Neural progenitor cell (in vitro differentiated cells): ENCODE data around the gene TRAK1. TPM values are rescaled to one million over a fixed set of nuclear protein-coding genes. Genes with fewer than 3 reads are reported as not detected.

Experiments used
- DNase-seq: peaks from one replicate; pipeline ENCODE4 v3.0.0-alpha.2; 2016; ENCODE audit warnings: low spot score
- H2AFZ ChIP-seq: fragments of 200-600 bp; sonication (generic); replicated peaks from 2 replicates; pipeline ENCODE4 v1.6.1; 2016; ENCODE audit warnings: antibody characterized with exemption
- H3F3A ChIP-seq: fragments of 200-600 bp; sonication (generic); 2 replicates; pipeline ENCODE4 v1.6.1; 2016; ENCODE audit warnings: antibody characterized with exemption, low read depth
- H3K27ac ChIP-seq: fragments of 200-600 bp; sonication (generic); 2 replicates; pipeline ENCODE4 v1.5.1; 2016; ENCODE audit warnings: mild to moderate bottlenecking
- H3K27me3 ChIP-seq: fragments of 200-600 bp; sonication (generic); 2 replicates; pipeline ENCODE4 v1.6.1; 2016; ENCODE audit warnings: mild to moderate bottlenecking, moderate library complexity
- H3K36me3 ChIP-seq: fragments of 200-600 bp; sonication (generic); 2 replicates; pipeline ENCODE4 v1.5.1; 2016
- H3K4me1 ChIP-seq: fragments of 200-600 bp; sonication (generic); 2 replicates; pipeline ENCODE4 v1.6.1; 2016; ENCODE audit warnings: mixed run types
- H3K4me2 ChIP-seq: fragments of 200-600 bp; sonication (generic); 2 replicates; pipeline ENCODE4 v1.6.1; 2016
- H3K4me3 ChIP-seq: fragments of 200-600 bp; sonication (generic); 2 replicates; pipeline ENCODE4 v1.5.1; 2016
- H3K79me2 ChIP-seq: fragments of 200-600 bp; sonication (generic); 2 replicates; pipeline ENCODE4 v1.6.1; 2016; ENCODE audit warnings: low read depth
- H3K9ac ChIP-seq: fragments of 200-600 bp; sonication (generic); 2 replicates; pipeline ENCODE4 v1.6.1; 2016
- H3K9me3 ChIP-seq: fragments of 200-600 bp; sonication (generic); 2 replicates; pipeline ENCODE4 v1.5.1; 2016; ENCODE audit warnings: low read depth
- H4K20me1 ChIP-seq: fragments of 200-600 bp; sonication (generic); 2 replicates; pipeline ENCODE4 v1.6.1; 2016; ENCODE audit warnings: low read depth
- H3K27ac Mint-ChIP-seq: 3 replicates; pipeline ENCODE4 v1.8.0; 2021; ENCODE audit warnings: mixed read lengths
- H3K27me3 Mint-ChIP-seq: 2 replicates; pipeline ENCODE4 v1.8.0; 2022; ENCODE audit warnings: low read depth, mild to moderate bottlenecking, inconsistent platforms, moderate library complexity, mixed read lengths; ENCODE audit not compliant: insufficient read depth
- H3K36me3 Mint-ChIP-seq: 3 replicates; pipeline ENCODE4 v1.8.0; 2021; ENCODE audit warnings: mixed read lengths
- H3K4me1 Mint-ChIP-seq: 3 replicates; pipeline ENCODE4 v1.8.0; 2021; ENCODE audit warnings: mixed read lengths
- H3K4me3 Mint-ChIP-seq: 3 replicates; pipeline ENCODE4 v1.8.0; 2021; ENCODE audit warnings: mild to moderate bottlenecking, moderate library complexity, mixed read lengths
- H3K9me3 Mint-ChIP-seq: 3 replicates; pipeline ENCODE4 v1.8.0; 2020; ENCODE audit warnings: mixed read lengths
- EZH2 ChIP-seq: fragments of 200-600 bp; sonication (generic); IDR thresholded peaks from 2 replicates; pipeline ENCODE4 v1.6.1; 2017; ENCODE audit warnings: antibody characterized with exemption, mild to moderate bottlenecking, moderate library complexity
- EZH2phosphoT487 ChIP-seq: fragments of 200-600 bp; sonication (generic); IDR thresholded peaks from 2 replicates; pipeline ENCODE4 v1.6.1; 2017; ENCODE audit warnings: antibody characterized with exemption
- total RNA-seq: library from RNA; depleted of rRNA; stranded (reverse); fragments of >200 nt; gene quantifications from 2 replicates; pipeline ENCODE4 v1.2.3, GENCODE V29; 2015; ENCODE audit warnings: low replicate concordance
- TF ChIP-seq, protein P1 (sequence below): fragments of 200-600 bp; sonication (generic); IDR thresholded peaks from 2 replicates; pipeline ENCODE4 v1.5.1; 2017; ENCODE audit warnings: antibody characterized with exemption, mild to moderate bottlenecking

Gene TRAK1
- total RNA-seq, 1 donor from 2014 or later, result 32.2 TPM

DNA sequence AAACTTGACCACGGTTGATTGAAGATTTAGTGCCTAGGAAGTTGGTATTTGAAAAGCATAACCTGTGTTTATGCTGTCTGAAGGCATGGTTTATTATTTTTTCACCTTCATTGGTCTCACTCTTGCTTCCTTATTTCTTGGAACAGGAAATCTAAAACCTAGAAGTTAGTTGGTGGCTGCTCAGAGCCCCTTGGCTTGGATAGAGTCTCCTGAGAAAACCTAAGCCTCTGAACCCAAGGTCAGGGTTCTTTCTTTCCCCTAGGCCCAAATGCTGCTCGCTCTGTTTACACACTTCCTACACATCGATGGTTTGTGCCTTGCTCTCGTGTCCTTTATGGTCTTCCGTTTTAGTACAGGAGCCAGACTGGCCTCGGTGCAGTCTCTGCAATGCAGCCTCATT, 82.2 kb downstream of the TRAK1 start:
- Histone ChIP-seq H3K27me3 (no peaks in the 10 kb centered on the region), H3K4me2 (no peak overlapping the region), H3K79me2 (peaks cover 52% of the 10 kb centered on the region), H3K36me3 (no peaks in the 10 kb centered on the region), H3K9me3 (no peaks in the 10 kb centered on the region), H3K9ac (no peak overlapping the region), H3K4me3 (no peak overlapping the region), H2AFZ (no peak overlapping the region), H3F3A (no peaks in the 10 kb centered on the region), H3K4me1 (peaks cover 13% of the 10 kb centered on the region), H3K27ac (no peak overlapping the region), H4K20me1 (peaks cover 15% of the 10 kb centered on the region)
- Mint-ChIP-seq H3K27me3 (no peaks in the 10 kb centered on the region), H3K9me3 (no peaks in the 10 kb centered on the region), H3K4me3 (no peak overlapping the region), H3K27ac (no peak overlapping the region), H3K4me1 (peaks cover 31% of the 10 kb centered on the region), H3K36me3 (peaks cover 4% of the 10 kb centered on the region)
- TF ChIP-seq, protein P1, sequence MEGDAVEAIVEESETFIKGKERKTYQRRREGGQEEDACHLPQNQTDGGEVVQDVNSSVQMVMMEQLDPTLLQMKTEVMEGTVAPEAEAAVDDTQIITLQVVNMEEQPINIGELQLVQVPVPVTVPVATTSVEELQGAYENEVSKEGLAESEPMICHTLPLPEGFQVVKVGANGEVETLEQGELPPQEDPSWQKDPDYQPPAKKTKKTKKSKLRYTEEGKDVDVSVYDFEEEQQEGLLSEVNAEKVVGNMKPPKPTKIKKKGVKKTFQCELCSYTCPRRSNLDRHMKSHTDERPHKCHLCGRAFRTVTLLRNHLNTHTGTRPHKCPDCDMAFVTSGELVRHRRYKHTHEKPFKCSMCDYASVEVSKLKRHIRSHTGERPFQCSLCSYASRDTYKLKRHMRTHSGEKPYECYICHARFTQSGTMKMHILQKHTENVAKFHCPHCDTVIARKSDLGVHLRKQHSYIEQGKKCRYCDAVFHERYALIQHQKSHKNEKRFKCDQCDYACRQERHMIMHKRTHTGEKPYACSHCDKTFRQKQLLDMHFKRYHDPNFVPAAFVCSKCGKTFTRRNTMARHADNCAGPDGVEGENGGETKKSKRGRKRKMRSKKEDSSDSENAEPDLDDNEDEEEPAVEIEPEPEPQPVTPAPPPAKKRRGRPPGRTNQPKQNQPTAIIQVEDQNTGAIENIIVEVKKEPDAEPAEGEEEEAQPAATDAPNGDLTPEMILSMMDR, result no peak
- TF ChIP-seq EZH2, result no peak
- TF ChIP-seq EZH2phosphoT487, result no peak
- no peak for DNase-seq

DNA sequence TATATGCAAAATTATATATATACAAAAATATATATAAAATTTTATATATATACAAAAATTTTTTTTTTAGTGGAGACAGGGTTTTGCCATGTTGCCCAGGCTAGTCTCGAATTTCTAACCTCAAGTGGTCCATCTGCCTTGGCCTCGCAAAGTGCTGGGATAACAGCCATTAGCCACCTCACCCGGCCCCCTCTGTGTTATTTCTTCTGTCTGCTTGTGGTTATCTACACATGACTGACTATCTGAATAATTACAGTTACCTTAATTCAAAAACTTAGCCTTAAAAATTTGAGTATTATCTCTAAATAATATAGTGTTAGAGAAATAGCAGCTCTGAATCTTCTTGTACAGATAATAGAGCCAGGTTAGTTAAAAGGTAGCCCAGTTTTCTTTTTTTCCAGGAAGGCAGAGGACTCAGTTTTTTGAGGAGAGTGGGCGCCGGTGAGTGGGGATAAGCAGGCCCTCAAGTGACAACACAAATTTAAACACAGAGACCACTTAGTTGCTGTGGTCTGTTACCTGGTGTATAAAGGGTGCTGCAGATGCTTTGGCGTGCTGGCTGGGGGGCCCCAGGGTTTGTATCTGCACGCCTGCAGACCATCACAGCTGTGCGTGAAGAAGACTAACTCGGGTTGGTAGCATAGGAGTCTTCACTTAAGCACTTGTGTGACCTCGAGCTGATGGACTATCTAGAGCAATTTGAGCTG, 83.7 kb downstream of the TRAK1 start:
- peaks cover 20% of the 10 kb centered on the region for H3K4me1 ChIP-seq
- TF ChIP-seq, protein P1, result no peak
- TF ChIP-seq EZH2phosphoT487, result no peak
- no peak for TF ChIP-seq EZH2
- peaks cover 5% of the 10 kb centered on the region for H3K36me3 Mint-ChIP-seq

DNA sequence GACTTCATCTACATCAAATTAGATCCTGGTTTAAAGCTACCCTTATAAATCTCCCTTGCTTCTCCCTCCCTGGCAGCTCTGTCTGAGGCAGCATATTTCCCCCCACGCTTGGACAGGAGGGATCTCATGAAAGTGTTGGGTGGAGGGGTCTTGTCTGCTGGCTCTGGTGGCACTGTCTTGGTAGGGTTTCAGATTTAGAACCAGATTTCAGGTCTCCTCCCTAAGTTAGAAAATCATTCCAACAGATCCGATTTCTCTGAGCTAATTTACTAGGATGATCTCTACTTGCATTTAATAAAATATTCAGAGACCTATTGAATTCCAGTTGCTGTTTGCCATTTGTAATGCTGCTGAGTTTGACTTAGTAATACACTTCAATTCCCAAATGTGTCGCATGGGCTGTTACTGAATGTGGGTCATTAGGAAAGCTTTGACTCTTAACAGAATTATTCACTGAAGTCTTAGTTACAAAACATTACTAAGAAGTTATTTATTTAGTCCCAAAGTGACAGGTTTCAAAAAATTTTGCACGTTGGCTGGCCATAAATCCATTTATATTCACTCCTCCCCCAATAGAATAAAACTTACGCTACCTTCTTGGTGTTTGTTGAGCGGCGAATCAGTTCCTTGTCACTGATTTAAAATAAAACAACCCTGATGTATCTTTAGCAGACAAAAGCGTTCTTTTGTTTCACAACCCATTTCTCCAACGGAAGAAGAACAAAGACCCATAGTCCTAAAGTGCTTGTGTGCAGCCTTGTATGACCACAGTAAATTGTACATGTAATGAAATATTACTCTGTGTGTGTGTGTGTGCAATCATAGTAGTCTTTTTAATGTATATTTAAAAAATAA, 84.5 kb downstream of the TRAK1 start:
- no peak overlapping the region for H3K9ac ChIP-seq
- no peaks in the 10 kb centered on the region for H3K9me3 Mint-ChIP-seq
- TF ChIP-seq EZH2phosphoT487, result no peak
- no peak overlapping the region for H3K27ac Mint-ChIP-seq
- H4K20me1 ChIP-seq, result peaks cover 15% of the 10 kb centered on the region
- DNase-seq, result peak; percentile 10
- H3K27me3 Mint-ChIP-seq, result peaks cover 3% of the 10 kb centered on the region
- H3K4me3 ChIP-seq, result no peak overlapping the region
- H3K4me1 ChIP-seq, result peaks cover 20% of the 10 kb centered on the region
- peak overlapping the region; percentile 6 for H3K27ac ChIP-seq
- H3K4me2 ChIP-seq, result peak overlapping the region; percentile 5
- H3K4me1 Mint-ChIP-seq, result peaks cover 47% of the 10 kb centered on the region
- H3K36me3 Mint-ChIP-seq, result peaks cover 5% of the 10 kb centered on the region
- no peak overlapping the region for H2AFZ ChIP-seq
- H3K4me3 Mint-ChIP-seq, result peak overlapping the region; percentile 41
- peaks cover 2% of the 10 kb centered on the region for H3F3A ChIP-seq
- peaks cover 39% of the 10 kb centered on the region for H3K79me2 ChIP-seq
- H3K9me3 ChIP-seq, result no peaks in the 10 kb centered on the region
- no peaks in the 10 kb centered on the region for H3K27me3 ChIP-seq
- H3K36me3 ChIP-seq, result no peaks in the 10 kb centered on the region

More for the DNA sequence above, 83.7 kb downstream of the TRAK1 start:
- Mint-ChIP-seq H3K4me3 (no peak overlapping the region), H3K9me3 (no peaks in the 10 kb centered on the region), H3K27me3 (peaks cover 3% of the 10 kb centered on the region), H3K4me1 (peaks cover 46% of the 10 kb centered on the region), H3K27ac (peak overlapping the region; percentile 5)
- Histone ChIP-seq H4K20me1 (peaks cover 16% of the 10 kb centered on the region), H3K79me2 (peaks cover 42% of the 10 kb centered on the region), H3K36me3 (no peaks in the 10 kb centered on the region), H3K27ac (no peak overlapping the region), H3K27me3 (no peaks in the 10 kb centered on the region), H3K4me3 (no peak overlapping the region), H2AFZ (no peak overlapping the region), H3F3A (peaks cover 2% of the 10 kb centered on the region), H3K9ac (no peak overlapping the region), H3K4me2 (peak overlapping the region; percentile 5), H3K9me3 (no peaks in the 10 kb centered on the region)
- no peak for DNase-seq
